Renal cortical epithelial cell (primary cell): ENCODE data around the gene RFPL2. TPM values are rescaled to one million over a fixed set of nuclear protein-coding genes. Genes with fewer than 3 reads are reported as not detected.
"Not testable (repeated sequence)": the region's sequence is repeated elsewhere in the genome, so short reads cannot be mapped to it uniquely, and the experiment has no call there.

ENCODE experiments used
- DNase-seq: peaks from one replicate; pipeline ENCODE4 v3.0.0-alpha.2; 2011; ENCODE audit warnings: low read depth
- total RNA-seq: library from RNA; depleted of rRNA; stranded (reverse); fragments of >200 nt; gene quantifications from 2 replicates; pipeline ENCODE4 v1.2.3, GENCODE V29; 2014

The RFPL2 gene
- total RNA-seq, 1 donor from 2014 or later = 0.10 TPM

DNA sequence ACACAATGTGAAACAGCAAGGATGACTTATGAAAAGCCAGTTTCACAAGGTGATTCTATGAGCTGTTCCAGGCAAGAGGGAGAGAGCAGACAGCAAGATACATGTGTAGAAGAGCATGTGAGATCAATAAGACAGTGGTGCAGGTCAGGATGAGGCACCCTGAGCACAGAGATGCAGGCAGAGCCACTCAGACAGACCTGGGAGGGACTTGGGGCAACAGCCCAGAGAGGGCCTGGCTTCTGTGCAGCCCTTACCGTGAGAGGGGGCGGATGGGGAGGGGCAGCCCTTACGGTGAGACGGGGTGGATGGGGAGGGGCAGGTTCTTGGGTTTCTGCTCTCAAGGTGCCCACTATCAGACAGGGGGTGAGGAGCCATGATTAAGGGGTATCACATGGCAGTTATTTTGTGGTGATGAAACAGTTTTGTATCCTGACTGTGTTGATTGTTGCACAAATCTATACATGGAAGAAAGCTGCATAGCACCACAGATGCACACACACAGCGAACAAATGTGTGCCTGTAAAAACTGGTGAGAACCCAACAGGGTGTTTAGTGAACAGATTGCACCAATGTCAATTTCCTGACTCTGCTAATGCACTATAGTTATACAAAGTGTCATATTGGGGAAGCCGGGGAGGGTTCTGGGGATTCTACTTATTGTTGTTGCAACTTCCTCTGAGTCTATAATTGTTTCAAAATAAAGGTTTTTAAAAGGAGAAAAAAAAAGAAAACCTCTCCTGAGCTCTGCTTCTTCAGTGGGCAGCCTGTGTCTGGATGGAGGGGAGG lies 40.6 kb downstream of the RFPL2 start:
- no peak for DNase-seq

- not testable (repeated sequence) for DNase-seq
These were observed 44.5 kb downstream of the RFPL2 start for GRCh38 chr22:32160411-32160810.

DNA sequence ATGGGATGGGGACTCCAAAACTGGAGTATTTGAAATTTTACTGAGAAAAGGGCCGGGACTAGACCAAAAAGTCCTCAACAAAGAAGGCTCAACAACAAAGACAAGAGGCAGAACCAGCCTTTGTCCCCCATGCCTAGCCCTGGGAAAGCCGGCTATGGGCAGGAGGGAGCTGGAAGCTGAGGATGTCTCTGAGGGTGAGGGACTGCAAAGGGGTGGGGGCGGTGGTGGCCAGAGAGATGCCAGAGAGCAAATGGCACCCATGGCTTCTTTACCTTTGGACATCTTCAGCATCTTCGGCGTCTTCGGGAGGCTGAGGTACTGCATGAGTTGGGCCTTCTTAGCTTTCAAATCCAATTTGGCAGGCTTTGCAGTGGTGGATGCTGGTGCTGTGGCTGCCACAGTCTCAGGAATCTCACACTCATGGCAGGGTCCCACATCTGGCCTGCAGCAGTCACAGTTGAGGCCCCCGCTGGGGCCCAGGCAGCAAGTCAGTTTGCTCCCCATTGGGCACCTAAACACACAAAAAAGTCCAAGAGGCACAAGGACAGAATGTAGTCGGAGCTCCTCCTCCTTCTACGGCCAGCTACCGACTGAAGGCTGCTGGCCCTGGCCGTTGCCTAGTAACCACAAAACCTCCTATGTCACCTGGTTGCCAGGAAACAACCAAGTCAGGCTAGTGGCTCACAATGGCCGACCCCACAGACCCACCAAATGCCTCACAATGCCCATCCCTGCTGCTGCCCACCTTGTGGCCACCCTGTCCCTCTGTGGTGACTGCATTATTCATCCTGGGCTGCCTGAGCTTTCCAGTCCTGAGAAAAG lies 46.0 kb downstream of the RFPL2 start, which contains the start of gene C22orf42:
TSS of gene C22orf42 (minus strand) at position 592 of the 822 bp plus-strand sequence. CDS start at position 504, 88 bp downstream.
- no peak for DNase-seq

DNA sequence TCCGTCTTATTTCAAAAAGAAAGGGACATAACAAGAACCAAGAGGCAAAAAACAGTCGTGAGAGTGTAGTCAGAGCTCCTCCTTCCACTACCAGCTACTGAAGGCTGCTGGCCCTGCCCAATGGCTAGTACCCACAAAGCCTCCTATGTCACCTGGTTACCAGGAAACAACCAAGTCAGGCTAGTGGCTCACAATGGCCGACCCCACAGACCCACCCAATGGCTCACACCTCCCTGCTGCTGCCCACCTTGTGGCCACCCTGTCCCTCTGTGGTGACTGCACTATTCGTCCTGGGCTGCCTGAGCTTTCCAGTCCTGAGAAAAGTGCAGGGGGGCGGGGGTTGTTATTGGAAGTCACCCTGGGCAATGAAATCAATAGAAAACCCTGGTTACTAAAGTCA lies 47.2 kb downstream of the RFPL2 start:
- DNase-seq = not testable (repeated sequence)

DNA sequence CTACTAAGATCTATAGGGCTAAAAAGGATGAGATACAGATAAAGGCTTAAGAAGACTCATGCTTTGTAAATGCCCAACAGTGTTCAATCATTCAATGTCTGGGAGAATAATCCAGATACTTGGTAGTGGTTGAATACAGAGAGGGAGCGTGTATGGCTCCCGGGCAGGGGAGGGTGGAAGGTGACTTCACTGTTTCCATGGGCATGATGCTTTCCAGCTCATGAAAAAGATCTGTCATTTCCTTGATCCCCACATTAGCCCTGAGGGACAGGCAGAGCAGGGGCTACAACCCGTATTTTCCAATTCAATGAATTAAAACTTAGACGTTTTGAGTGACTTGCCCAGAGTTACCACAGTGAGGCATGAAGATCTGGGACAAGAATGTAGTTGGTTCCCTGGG lies 50.1 kb downstream of the RFPL2 start:
- DNase-seq = not testable (repeated sequence)

DNA sequence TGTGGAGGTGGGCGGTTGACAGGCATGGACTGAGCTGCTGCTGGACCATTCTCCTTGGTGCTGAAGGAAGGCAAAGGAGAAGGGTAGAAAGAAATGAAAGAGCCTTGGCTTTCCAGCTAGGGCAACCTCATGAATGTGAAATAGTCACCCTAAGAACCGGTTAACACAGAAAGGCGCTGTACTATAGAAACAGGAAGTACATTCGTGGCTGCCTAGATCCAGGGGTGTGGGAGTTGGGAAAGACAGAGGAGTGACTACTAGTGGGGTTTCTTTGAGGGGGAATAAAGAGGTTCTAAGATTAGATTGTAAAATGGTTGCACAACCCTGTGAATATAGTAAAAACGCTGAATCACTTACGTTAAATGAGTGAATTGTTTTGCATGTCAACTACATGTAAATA lies 53.2 kb downstream of the RFPL2 start:
- DNase-seq = not testable (repeated sequence)

DNA sequence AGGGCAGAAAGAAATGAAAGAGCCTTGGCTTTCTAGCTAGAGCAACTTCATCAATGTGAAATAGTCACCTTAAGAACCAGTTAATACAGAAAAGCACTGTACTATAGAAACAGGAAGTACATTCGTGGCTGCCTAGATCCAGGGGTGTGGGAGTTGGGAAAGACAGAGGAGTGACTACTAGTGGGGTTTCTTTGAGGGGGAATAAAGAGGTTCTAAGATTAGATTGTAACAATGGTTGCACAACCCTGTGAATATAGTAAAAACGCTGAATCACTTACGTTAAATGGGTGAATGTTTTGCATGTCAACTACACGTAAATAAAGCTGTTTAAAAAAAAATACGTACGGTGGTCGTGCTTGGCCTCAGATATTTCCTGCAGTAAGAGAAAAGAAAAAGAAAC lies 54.2 kb downstream of the RFPL2 start:
- DNase-seq = not testable (repeated sequence)

- DNase-seq = not testable (repeated sequence)
These were observed 56.5 kb downstream of the RFPL2 start for GRCh38 chr22:32148372-32148771.

DNA sequence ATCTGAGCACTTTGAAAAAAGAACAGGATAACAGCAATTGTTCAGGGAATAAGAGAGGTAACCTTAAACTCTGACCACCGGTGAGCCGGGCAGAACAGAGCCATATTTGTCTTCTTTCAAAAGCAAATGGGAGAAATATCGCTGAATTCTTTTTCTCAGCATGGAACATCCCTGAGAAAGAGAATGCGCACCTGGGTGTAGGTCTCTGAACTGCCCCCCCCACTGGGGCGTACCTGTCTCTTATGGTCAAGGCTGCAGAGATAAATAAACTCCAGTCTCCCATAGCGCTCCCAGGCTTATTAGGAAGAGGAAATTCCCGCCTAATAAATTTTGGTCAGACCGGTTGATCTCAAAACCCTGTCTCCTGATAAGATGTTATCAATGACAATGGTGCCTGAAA lies 57.7 kb downstream of the RFPL2 start:
- DNase-seq = not testable (repeated sequence)

GRCh38 chr22:32144496-32145274 lies 60.2 kb downstream of the RFPL2 start:
- DNase-seq = peak; percentile 47

DNA sequence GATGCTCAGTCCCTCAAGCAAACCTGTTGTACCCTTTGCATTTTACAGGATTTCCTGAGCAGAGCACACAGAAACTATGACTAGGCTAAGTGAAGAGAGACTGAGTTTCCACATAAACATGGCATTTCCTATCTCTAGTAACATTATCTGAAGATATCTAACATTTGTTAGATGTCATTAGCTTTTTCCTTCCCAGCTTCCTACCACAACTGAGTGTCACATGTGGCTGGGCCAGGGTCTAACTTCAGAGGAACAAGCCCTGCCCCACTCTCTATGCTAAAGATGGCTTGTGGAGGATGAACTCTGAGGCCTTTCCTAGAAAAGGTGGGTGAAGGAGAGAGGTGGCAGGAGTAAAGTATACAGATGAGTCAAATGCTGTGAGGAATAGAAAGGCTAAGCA lies 62.3 kb downstream of the RFPL2 start:
- DNase-seq = no peak

DNA sequence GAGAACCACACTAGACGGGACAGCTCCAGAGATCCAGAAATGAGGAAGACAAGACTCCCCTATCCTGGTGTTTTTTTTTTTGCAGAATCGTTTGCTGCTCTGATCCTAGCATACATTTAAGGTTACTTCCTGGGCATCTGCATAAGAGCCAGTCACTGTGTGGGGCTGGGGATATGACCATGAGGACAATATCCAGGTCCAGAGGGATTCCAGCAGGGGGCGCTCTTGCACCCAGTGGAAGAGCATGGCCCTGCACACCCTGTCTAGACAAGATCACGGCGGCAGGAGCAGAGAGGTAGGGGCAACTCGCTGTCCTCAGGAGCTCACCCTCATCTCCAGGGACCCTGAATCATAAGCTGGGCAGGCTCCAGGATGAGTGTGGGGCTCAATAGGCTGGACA lies 64.2 kb downstream of the RFPL2 start:
- DNase-seq = not testable (repeated sequence)

Other genes starting within 250 kb of the RFPL2 start
- gene SLC5A1, start 161.8 kb downstream of the RFPL2 start, total RNA-seq = not detected in 2 replicates
- not detected in 2 replicates for gene C22orf42, start 45.8 kb downstream of the RFPL2 start, total RNA-seq
- gene SLC5A4, start 50.3 kb upstream of the RFPL2 start, total RNA-seq = 0.69 TPM in 1 of 2 replicates, not detected in the other
- not detected in 2 replicates for gene RFPL3, start 152.8 kb upstream of the RFPL2 start, total RNA-seq
- gene RTCB, start 207.2 kb upstream of the RFPL2 start, total RNA-seq = 126 and 182 TPM in 2 replicates